ENCODE measurements around the gene ZNF133.
A peak's percentile ranks its signal among the peaks of the same experiment; 100 is the strongest.
"Not testable (repeated sequence)": the region's sequence is repeated elsewhere in the genome, so short reads cannot be mapped to it uniquely, and the experiment has no call there.

The ZNF133 gene

DNA sequence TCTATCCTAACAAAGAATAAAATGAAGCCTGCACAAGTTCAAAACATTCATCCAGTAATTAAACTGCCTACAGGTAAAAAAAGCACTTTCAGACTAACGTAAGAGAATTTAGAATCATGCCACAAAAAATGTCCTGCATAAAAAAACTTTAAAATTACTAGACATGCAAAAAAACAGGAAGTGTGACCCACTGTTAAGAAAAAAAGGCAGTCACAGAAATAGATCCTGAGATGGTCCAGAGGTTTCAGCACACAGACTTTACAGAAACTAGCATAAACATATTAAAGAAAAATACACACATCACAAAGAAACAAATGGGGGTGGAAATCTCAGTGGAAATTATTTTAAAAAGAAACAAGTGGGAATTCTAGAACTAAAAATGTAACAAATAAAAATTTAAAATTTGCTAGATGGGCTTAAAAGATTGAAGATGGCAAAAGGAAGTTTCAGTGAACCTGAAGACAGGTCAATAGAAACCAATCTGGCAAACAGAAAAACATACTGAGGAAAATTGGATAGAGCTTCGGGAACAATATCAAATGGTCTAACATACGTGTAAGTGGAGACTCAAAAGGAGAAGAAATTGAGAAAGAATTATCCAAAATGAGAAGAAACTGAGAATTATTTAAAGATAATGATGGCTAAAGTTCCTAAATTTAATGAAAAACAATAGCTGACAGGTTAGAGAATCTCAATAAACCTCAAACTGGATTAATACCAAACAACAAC lies 3.4 kb upstream of the ZNF133 start:
- no peak for DNase-seq (ENCODE audit: low read depth in 2 of 2)

DNA sequence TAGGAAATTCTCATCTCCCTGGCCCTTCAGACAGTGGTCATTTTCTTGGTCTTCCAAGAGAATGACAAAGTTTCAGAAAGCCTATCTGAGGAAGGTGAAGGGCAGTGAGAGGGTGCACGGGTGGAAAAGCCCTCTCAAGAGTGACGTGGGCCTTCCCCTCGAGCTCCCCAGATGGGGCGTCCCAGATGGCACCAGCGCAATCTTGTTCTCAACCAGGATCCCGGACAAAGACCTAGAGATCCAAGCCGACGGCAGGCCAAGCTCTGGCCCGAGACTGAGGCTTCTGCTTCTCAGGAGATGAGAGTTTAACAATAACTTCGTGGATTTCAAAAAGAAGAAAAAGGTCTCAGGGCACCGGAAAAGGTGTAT lies 797 bp upstream of the ZNF133 start:
- DNase-seq (ENCODE audit: low read depth in 2 of 2): peak in 1 of 2 experiments; percentile 2

DNA sequence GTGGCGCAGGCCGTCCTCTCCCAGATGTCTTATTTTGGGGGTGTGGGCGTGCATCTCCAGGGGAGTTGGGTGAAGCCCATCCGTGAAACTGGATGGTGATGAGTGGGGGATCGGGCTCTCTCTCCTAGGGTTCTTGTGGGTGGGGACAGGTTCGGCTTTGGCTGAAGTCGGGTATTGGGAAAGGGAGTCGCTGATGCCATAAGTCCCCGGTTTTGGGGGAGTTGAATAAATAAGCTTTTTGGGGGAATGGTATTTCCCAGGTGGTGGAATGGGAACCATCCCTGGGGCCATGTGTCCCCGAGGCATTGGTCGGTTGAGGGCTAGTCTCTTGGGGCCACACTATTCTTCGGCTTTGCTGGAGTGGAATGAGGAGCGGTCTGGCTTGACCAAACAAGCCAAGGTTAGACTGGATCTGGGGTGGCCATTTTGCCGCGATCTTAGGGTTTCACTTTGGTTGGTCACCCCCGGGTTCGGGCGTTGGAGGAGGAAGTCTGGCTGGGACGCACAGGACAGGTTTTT lies 481 bp downstream of the ZNF133 start:
- DNase-seq (ENCODE audit: low read depth in 2 of 2): peak in 1 of 2 experiments; percentile 1

DNA sequence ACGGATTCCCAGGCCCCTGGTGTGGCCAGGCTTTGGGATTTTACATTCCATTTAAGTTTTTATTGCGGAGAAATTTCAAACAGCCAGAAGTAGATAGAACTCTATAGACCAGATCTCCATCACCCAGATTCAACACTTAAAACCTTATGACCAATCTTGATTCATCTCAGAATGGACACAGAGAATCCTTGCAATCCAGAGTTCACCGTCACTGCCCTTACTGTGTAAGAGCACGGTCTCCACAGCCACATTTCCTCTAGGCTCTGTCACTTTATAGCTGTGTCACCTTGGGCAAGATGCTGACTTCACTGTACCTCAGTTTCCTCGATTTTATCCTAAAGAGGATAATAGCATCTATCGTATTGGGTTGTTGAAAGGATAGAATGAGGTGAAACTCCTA lies 979 bp downstream of the ZNF133 start:
- DNase-seq (ENCODE audit: low read depth in 2 of 2): no peak

GRCh38 chr20:18299364-18299763 lies 11.0 kb downstream of the ZNF133 start:
- no peak for DNase-seq (ENCODE audit: low read depth in 2 of 2)

GRCh38 chr20:18304618-18305017 lies 16.3 kb downstream of the ZNF133 start:
- no peak for DNase-seq (ENCODE audit: low read depth in 2 of 2)

DNA sequence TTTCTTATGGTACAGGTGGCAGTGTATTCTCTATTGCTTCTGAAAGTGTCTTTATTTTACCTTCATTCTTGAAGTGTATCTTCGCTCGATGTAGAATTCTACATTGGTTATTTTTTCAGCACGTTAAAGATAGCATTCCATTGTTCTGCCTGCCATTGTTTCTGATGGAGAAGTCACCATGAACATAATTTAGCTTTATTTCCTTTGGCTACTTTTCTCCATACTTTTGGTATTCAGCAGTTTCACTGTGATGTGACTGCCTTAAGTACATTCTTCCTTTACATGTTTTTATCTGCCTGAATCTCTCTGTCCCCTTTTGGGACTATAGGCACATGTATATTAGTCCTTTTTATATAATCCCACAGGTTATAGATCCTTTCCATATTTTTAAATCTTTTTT lies 19.0 kb downstream of the ZNF133 start:
- DNase-seq (ENCODE audit: low read depth in 2 of 2): no peak

GRCh38 chr20:18310051-18310450 lies 21.7 kb downstream of the ZNF133 start:
- DNase-seq (ENCODE audit: low read depth in 2 of 2): no peak

GRCh38 chr20:18310592-18310991 lies 22.3 kb downstream of the ZNF133 start:
- no peak for DNase-seq (ENCODE audit: low read depth in 2 of 2)

DNA sequence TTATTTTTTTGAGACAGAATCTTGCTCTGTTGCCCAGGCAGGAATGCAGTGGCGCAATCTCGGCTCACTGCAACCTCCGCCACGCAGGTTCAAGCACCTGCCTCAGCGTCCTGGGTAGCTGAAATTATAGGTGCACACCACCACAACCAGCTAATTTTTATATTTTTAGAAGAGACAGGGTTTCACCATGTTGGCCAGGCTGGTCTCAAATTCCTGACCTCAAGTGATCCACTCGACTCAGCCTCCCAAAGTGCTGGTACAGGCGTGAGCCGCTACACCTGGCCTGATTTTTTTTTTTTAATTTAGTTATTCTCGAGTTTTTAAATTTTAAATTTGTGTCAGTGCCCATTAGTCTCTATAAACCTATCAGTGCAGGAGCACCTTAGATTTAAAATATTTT lies 24.4 kb downstream of the ZNF133 start:
- DNase-seq (ENCODE audit: low read depth in 2 of 2): no peak

DNA sequence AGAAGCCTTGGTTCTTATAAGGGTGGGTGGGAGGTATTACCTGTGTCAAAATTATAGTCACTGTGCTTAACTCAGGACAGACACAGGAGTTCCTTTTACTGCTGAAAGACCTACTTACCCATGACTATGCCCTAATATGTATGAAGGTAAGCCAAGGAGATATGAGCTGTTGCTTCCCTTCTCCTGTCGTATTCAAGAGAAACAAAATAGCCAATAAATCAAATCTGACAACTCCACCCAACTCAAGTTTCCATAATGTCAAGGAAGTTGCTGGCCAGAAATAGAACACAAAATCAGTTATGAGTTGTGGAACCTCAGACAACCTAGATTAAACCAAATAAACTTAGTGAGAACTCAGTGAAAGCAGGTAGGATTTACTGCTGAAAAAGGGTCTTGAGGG lies 25.1 kb downstream of the ZNF133 start:
- DNase-seq (ENCODE audit: low read depth in 2 of 2): no peak

DNA sequence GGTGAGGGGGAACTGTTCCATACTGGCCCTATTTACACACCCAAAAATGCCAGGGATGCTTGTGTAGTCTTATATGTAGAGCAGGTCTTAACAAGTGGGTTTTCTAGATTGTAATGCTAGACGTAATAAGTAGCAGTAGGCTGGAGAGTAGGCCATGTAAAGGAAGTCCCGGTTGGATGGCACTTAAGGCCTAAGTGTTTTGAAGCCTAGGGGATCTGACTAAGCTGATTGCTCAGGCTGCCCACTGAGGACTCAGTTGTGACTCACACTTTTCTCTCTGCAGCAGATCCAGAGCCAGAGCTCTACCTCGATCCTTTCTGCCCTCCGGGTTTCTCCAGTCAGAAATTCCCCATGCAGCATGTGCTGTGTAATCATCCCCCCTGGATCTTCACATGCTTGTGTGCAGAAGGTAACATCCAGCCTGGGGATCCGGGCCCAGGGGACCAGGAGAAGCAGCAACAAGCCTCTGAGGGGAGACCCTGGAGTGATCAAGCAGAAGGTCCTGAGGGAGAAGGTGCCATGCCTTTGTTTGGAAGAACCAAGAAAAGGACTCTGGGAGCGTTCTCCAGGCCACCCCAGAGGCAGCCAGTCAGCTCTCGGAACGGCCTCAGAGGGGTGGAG lies 26.6 kb downstream of the ZNF133 start:
- DNase-seq (ENCODE audit: low read depth in 2 of 2): no peak

GRCh38 chr20:18316166-18316565 lies 27.8 kb downstream of the ZNF133 start:
- DNase-seq (ENCODE audit: low read depth in 2 of 2): no peak

GRCh38 chr20:18321316-18321715 lies 33.0 kb downstream of the ZNF133 start:
- DNase-seq (ENCODE audit: low read depth in 2 of 2): no peak

DNA sequence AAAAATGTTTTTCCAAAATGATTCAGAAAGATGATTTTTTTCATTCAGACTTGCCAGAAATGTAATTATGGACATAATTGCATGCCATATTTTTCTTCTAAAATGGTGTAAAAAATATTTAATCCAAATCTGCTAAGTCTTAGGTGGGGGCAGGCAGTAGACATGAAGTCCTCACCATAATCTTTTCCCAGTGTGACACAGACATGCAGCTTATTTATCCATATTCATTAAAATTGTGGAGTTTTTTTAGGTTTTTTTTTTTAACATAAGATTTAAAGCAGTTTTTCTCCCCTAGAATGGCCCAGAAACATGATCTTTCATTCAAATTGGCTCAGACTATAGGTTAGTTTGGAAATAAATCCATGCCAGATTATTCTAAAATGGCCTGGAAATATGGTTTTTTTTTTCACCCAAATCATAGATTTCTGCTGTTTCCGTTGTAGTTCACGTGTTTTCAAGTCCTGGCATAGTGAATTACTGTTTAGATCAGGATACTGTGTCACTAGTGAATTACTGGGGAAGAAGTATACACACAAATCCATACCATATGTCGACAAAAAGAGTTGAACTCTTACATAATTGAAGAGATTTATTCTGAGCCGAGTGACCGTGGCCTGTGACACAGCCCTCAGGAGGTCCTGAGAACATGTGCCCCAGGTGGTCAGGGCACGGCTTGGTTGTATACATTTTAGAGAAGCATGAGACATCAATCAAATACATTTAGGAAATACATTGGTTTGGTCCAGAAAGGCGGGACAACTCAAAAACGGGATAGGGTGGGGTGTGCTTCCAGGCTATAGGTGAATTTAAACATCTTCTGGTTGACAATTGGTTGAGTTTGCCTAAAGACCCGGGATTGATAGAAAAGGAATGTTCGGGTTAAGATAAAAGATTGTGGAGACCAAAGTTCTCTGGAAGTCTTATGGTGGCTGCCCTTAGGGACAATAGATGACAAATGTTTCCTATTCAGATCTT lies 33.9 kb downstream of the ZNF133 start:
- no peak for DNase-seq (ENCODE audit: low read depth in 2 of 2)

GRCh38 chr20:18323705-18324104 lies 35.4 kb downstream of the ZNF133 start:
- no peak for DNase-seq (ENCODE audit: low read depth in 2 of 2)

- no peak for DNase-seq (ENCODE audit: low read depth in 2 of 2)
Observed at GRCh38 chr20:18324596-18325089, 36.3 kb downstream of the ZNF133 start.

- DNase-seq (ENCODE audit: low read depth in 2 of 2): no peak
Observed at GRCh38 chr20:18326990-18327389, 38.7 kb downstream of the ZNF133 start.

DNA sequence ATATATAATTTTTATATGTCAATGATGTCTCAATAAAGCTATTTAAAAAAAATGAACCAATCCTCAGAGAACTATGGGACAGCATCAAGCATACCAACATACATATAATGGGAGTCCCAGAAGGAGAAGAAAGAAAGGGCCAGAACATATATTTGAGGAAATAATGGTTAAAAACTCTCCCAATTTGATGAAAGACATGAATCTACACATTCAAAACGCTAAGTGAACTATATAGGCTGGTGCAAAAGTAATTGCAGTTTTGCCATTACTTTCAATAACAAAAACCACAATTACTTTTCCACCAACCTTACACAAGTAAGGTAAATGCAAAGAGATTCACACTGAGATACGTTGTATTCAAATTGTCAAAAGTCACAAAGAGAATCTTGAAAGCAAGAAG lies 43.4 kb downstream of the ZNF133 start:
- DNase-seq (ENCODE audit: low read depth in 2 of 2): no peak

- not testable (repeated sequence) for DNase-seq (ENCODE audit: low read depth in 2 of 2)
Observed at GRCh38 chr20:18349749-18350148, 61.4 kb downstream of the ZNF133 start.

- DNase-seq (ENCODE audit: low read depth in 2 of 2): no peak
Observed at GRCh38 chr20:18359854-18360253, 71.5 kb downstream of the ZNF133 start.

- DNase-seq (ENCODE audit: low read depth in 2 of 2): no peak
Observed at GRCh38 chr20:18360635-18361034, 72.3 kb downstream of the ZNF133 start.
